Ishikawa (cell line): ENCODE data around the gene ICA1.

Experiments used
- CEBPB ChIP-seq: IDR thresholded peaks from 2 replicates; pipeline ENCODE4 v1.6.1; 2012
- CREB1 ChIP-seq: IDR thresholded peaks from 2 replicates; pipeline ENCODE4 v1.6.1; 2012; ENCODE audit warnings: low read depth
- EGR1 ChIP-seq: IDR thresholded peaks from 2 replicates; pipeline ENCODE4 v1.6.1; 2012
- EP300 ChIP-seq: IDR thresholded peaks from 2 replicates; pipeline ENCODE4 v1.6.1; 2012; ENCODE audit warnings: borderline replicate concordance
- FOXM1 ChIP-seq: IDR thresholded peaks from 2 replicates; pipeline ENCODE4 v1.6.1; 2012; ENCODE audit warnings: low read depth, borderline replicate concordance
- MAX ChIP-seq: IDR thresholded peaks from 2 replicates; pipeline ENCODE4 v1.6.1; 2012
- NFIC ChIP-seq: IDR thresholded peaks from 2 replicates; pipeline ENCODE4 v1.6.1; 2012
- RAD21 ChIP-seq: IDR thresholded peaks from 2 replicates; pipeline ENCODE4 v1.6.1; 2012; ENCODE audit warnings: low read depth
- TAF1 ChIP-seq: IDR thresholded peaks from 2 replicates; pipeline ENCODE4 v1.6.1; 2012; ENCODE audit warnings: low read depth, mild to moderate bottlenecking
- TCF12 ChIP-seq: IDR thresholded peaks from 2 replicates; pipeline ENCODE4 v1.6.1; 2012; ENCODE audit warnings: low read depth
- YY1 ChIP-seq: IDR thresholded peaks from 2 replicates; pipeline ENCODE4 v1.6.1; 2012; ENCODE audit warnings: low read depth
- ZBTB7A ChIP-seq: IDR thresholded peaks from 2 replicates; pipeline ENCODE4 v1.6.1; 2012; ENCODE audit warnings: low read depth
- TF ChIP-seq, protein P1 (sequence below): IDR thresholded peaks from 2 replicates; pipeline ENCODE4 v1.6.1; 2012; ENCODE audit warnings: low read depth, mild to moderate bottlenecking
- TF ChIP-seq, protein P2 (sequence below): IDR thresholded peaks from 2 replicates; pipeline ENCODE4 v1.6.1; 2012

GRCh38 chr7:8277394-8277982 is 15.5 kb upstream of the ICA1 start:
- TF ChIP-seq EGR1 (no peak), EP300 (no peak), NFIC (no peak), MAX (no peak), YY1 (no peak), RAD21 (peak; percentile 66), FOXM1 (no peak), CREB1 (no peak), ZBTB7A (no peak), TAF1 (no peak), CEBPB (no peak), TCF12 (no peak)
- TF ChIP-seq, protein P1, sequence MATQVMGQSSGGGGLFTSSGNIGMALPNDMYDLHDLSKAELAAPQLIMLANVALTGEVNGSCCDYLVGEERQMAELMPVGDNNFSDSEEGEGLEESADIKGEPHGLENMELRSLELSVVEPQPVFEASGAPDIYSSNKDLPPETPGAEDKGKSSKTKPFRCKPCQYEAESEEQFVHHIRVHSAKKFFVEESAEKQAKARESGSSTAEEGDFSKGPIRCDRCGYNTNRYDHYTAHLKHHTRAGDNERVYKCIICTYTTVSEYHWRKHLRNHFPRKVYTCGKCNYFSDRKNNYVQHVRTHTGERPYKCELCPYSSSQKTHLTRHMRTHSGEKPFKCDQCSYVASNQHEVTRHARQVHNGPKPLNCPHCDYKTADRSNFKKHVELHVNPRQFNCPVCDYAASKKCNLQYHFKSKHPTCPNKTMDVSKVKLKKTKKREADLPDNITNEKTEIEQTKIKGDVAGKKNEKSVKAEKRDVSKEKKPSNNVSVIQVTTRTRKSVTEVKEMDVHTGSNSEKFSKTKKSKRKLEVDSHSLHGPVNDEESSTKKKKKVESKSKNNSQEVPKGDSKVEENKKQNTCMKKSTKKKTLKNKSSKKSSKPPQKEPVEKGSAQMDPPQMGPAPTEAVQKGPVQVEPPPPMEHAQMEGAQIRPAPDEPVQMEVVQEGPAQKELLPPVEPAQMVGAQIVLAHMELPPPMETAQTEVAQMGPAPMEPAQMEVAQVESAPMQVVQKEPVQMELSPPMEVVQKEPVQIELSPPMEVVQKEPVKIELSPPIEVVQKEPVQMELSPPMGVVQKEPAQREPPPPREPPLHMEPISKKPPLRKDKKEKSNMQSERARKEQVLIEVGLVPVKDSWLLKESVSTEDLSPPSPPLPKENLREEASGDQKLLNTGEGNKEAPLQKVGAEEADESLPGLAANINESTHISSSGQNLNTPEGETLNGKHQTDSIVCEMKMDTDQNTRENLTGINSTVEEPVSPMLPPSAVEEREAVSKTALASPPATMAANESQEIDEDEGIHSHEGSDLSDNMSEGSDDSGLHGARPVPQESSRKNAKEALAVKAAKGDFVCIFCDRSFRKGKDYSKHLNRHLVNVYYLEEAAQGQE, result no peak
- TF ChIP-seq, protein P2, sequence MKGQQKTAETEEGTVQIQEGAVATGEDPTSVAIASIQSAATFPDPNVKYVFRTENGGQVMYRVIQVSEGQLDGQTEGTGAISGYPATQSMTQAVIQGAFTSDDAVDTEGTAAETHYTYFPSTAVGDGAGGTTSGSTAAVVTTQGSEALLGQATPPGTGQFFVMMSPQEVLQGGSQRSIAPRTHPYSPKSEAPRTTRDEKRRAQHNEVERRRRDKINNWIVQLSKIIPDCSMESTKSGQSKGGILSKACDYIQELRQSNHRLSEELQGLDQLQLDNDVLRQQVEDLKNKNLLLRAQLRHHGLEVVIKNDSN, result no peak
